Measurements from ENCODE around the gene IRAK2.

GRCh38 chr3:10223676-10224639, 59.2 kb downstream of the IRAK2 start:
- TF ChIP-seq PHF8 (IDR thresholded peaks at IDR 0.05; ENCODE audit: borderline replicate concordance, low read depth) (no peak), RAD21 (conservative IDR thresholded peaks at IDR 0.05 in 1 of 2, IDR thresholded peaks at IDR 0.05 in 1 of 2) (no peak), POLR2A (IDR thresholded peaks at IDR 0.05; ENCODE audit: low read length) (no peak), ATOH8 (CRISPR knock-in tag; IDR thresholded peaks at IDR 0.05; ENCODE audit: low read depth) (no peak), KDM5A (IDR thresholded peaks at IDR 0.05) (no peak), BHLHE40 (IDR thresholded peaks at IDR 0.05; ENCODE audit: low read depth, low read length) (no peak), SMC3 (IDR thresholded peaks at IDR 0.05) (no peak), EHMT2 (IDR thresholded peaks at IDR 0.05; ENCODE audit: low read depth) (no peak), RNF2 (IDR thresholded peaks at IDR 0.05; ENCODE audit: borderline replicate concordance, low read depth) (no peak)
- TF ChIP-seq, protein P1, sequence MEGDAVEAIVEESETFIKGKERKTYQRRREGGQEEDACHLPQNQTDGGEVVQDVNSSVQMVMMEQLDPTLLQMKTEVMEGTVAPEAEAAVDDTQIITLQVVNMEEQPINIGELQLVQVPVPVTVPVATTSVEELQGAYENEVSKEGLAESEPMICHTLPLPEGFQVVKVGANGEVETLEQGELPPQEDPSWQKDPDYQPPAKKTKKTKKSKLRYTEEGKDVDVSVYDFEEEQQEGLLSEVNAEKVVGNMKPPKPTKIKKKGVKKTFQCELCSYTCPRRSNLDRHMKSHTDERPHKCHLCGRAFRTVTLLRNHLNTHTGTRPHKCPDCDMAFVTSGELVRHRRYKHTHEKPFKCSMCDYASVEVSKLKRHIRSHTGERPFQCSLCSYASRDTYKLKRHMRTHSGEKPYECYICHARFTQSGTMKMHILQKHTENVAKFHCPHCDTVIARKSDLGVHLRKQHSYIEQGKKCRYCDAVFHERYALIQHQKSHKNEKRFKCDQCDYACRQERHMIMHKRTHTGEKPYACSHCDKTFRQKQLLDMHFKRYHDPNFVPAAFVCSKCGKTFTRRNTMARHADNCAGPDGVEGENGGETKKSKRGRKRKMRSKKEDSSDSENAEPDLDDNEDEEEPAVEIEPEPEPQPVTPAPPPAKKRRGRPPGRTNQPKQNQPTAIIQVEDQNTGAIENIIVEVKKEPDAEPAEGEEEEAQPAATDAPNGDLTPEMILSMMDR (IDR thresholded peaks at IDR 0.05) = no peak
- TF ChIP-seq, protein P2, sequence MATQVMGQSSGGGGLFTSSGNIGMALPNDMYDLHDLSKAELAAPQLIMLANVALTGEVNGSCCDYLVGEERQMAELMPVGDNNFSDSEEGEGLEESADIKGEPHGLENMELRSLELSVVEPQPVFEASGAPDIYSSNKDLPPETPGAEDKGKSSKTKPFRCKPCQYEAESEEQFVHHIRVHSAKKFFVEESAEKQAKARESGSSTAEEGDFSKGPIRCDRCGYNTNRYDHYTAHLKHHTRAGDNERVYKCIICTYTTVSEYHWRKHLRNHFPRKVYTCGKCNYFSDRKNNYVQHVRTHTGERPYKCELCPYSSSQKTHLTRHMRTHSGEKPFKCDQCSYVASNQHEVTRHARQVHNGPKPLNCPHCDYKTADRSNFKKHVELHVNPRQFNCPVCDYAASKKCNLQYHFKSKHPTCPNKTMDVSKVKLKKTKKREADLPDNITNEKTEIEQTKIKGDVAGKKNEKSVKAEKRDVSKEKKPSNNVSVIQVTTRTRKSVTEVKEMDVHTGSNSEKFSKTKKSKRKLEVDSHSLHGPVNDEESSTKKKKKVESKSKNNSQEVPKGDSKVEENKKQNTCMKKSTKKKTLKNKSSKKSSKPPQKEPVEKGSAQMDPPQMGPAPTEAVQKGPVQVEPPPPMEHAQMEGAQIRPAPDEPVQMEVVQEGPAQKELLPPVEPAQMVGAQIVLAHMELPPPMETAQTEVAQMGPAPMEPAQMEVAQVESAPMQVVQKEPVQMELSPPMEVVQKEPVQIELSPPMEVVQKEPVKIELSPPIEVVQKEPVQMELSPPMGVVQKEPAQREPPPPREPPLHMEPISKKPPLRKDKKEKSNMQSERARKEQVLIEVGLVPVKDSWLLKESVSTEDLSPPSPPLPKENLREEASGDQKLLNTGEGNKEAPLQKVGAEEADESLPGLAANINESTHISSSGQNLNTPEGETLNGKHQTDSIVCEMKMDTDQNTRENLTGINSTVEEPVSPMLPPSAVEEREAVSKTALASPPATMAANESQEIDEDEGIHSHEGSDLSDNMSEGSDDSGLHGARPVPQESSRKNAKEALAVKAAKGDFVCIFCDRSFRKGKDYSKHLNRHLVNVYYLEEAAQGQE (IDR thresholded peaks at IDR 0.05) = no peak

Measured in A549 (cell line).